Upper lobe of left lung (tissue), 6 donors: ENCODE data around the gene BBS9. TPM values are rescaled to one million over a fixed set of nuclear protein-coding genes. Genes with fewer than 3 reads are reported as not detected.
"Not testable (repeated sequence)": the region's sequence is repeated elsewhere in the genome, so short reads cannot be mapped to it uniquely, and the experiment has no call there.

ENCODE experiments used
- ATAC-seq, 2 donors: fragments of 200-7000 bp; cut with Tn5 transposase; one replicate each; pipeline ENCODE4 v1.9.1; 2022; ENCODE audit warnings: mild to moderate bottlenecking in 2 of 2, moderate library complexity in 2 of 2; ENCODE audit not compliant: low FRiP score in 2 of 2
- DNase-seq, 2 donors: peaks; one replicate each; pipeline ENCODE4 v3.0.0-alpha.2; 2019 to 2020
- H3K27ac ChIP-seq, 4 donors: fragments of 200-600 bp; sonication (generic); one replicate each; pipeline ENCODE4 v1.5.1; 2016 to 2019
- H3K27me3 ChIP-seq, 4 donors: fragments of 200-600 bp; sonication (generic); one replicate each; pipeline ENCODE4 v1.5.1; 2017 to 2019
- H3K36me3 ChIP-seq, 4 donors: fragments of 200-600 bp; sonication (generic); one replicate each; pipeline ENCODE4 v1.5.1; 2016 to 2019
- H3K4me1 ChIP-seq, 4 donors: fragments of 200-600 bp; sonication (generic); one replicate each; pipeline ENCODE4 v1.5.1; 2018 to 2019
- H3K4me3 ChIP-seq, 4 donors: fragments of 200-600 bp; sonication (generic); one replicate each; pipeline ENCODE4 v1.5.1; 2017 to 2019; ENCODE audit warnings: mild to moderate bottlenecking in 2 of 4, moderate library complexity in 1 of 4
- H3K9me3 ChIP-seq, 4 donors: fragments of 200-600 bp; sonication (generic); one replicate each; pipeline ENCODE4 v1.5.1; 2018 to 2019
- EP300 ChIP-seq, 4 donors: sonication (generic); formaldehyde crosslinking; IDR thresholded peaks; one replicate each; pipeline ENCODE4 v1.5.1; 2017; ENCODE audit warnings: antibody characterized with exemption in 4 of 4, control low read depth in 2 of 4
- POLR2A ChIP-seq, 4 donors: fragments of 450-650 bp; IDR thresholded peaks; one replicate each; pipeline ENCODE4 v1.5.1; 2016 to 2017; ENCODE audit warnings: antibody characterized with exemption in 4 of 4, mild to moderate bottlenecking in 2 of 4
- POLR2AphosphoS5 ChIP-seq, 2 donors: sonication (generic); formaldehyde crosslinking; IDR thresholded peaks; one replicate each; pipeline ENCODE4 v1.5.1; 2017; ENCODE audit warnings: antibody characterized with exemption in 2 of 2
- WGBS, 2 donors: methylation state at CpG; one replicate each; pipeline ENCODE4 v1.1.5; 2017 to 2018; 5-methylcytosine and 5-hydroxymethylcytosine counted together
- total RNA-seq, 6 donors: library from RNA; depleted of rRNA in 4 of 6; stranded (reverse); fragments of >200 nt in 4 of 6; gene quantifications; one replicate each; pipeline versions ENCODE4 v1.1.0 to v1.2.1, GENCODE V29; 2016 to 2021
- TF ChIP-seq, protein P1 (sequence below), 6 experiments: fragments of 450-650 bp in 4 of 6; fragments of 200-600 bp in 2 of 6; sonication (generic) in 2 of 6; IDR thresholded peaks; one replicate each; pipeline ENCODE4 v1.5.1; 2016 to 2019; ENCODE audit warnings: antibody characterized with exemption in 6 of 6
- donor health status: DM: no; HTN: no; CAD: no; lungs with moderate emphysema.
- donor health status: DM: no; HTN: yes; CAD: no; lungs with severe emphysema.

BBS9 gene
- total RNA-seq, 6 donors from 2014 or later, result 14.5 to 72.3 (median 20.6) TPM

DNA sequence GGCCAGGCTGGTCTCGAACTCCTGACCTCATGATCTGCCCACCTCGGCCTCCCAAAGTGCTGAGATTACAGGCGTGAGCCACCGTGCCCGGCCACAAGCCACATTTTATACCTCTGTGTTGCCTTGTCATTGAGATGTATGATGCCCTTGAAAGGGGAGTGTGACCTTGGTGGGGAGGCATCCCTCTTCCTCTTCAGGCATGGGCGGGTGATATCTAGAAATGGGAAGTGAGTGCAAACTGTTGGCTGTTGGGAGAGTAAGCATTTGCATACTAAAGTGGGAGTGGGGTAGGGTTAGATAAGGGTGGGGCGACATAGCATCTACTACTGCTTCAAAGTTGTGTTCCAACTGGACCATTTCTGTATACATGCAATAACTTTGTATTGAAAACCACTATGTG is 40.2 kb upstream of the BBS9 start:
- no peaks in the 10 kb centered on the region for H3K9me3 ChIP-seq
- peaks cover 3 to 11% (median 8%) of the 10 kb centered on the region in 4 donors for H3K36me3 ChIP-seq
- no peak overlapping the region for H3K4me3 ChIP-seq
- no peak overlapping the region for H3K27ac ChIP-seq
- ATAC-seq (no peak), DNase-seq (no peak)
- TF ChIP-seq POLR2A (IDR thresholded peaks at IDR 0.05) (no peak), EP300 (IDR thresholded peaks at IDR 0.05) (no peak), POLR2AphosphoS5 (IDR thresholded peaks at IDR 0.05) (no peak)
- TF ChIP-seq, protein P1, sequence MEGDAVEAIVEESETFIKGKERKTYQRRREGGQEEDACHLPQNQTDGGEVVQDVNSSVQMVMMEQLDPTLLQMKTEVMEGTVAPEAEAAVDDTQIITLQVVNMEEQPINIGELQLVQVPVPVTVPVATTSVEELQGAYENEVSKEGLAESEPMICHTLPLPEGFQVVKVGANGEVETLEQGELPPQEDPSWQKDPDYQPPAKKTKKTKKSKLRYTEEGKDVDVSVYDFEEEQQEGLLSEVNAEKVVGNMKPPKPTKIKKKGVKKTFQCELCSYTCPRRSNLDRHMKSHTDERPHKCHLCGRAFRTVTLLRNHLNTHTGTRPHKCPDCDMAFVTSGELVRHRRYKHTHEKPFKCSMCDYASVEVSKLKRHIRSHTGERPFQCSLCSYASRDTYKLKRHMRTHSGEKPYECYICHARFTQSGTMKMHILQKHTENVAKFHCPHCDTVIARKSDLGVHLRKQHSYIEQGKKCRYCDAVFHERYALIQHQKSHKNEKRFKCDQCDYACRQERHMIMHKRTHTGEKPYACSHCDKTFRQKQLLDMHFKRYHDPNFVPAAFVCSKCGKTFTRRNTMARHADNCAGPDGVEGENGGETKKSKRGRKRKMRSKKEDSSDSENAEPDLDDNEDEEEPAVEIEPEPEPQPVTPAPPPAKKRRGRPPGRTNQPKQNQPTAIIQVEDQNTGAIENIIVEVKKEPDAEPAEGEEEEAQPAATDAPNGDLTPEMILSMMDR (IDR thresholded peaks at IDR 0.05), result no peak
- H3K27me3 ChIP-seq, result no peaks in the 10 kb centered on the region
- WGBS, 2 donors, result 93 to 97% methylated on average over 6 to 7 of the region's 7 CpGs
- H3K4me1 ChIP-seq, result no peaks in the 10 kb centered on the region

DNA sequence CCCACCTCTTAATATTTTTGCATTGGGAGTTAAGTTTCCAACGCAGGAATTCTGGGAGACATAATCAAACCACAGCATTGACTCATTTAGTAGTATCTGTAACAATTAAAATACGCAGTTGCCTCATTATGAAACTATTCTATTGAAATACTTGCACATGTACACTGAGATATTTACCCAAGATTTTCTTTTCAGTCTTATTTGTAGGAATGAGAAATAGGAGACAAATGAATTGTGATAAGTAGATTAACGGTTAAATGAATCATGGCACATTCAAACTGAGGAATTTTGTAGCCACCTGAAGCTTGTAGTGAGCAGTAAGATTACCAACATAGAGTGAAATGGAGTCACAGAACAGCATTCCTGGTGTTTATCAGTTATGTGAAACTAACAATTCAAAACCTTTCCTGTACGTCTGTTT is 38.2 kb upstream of the BBS9 start:
- WGBS, 2 donors, result 76 to 85% methylated on average over 4 of the region's 4 CpGs
- Histone ChIP-seq H3K4me1 (no peaks in the 10 kb centered on the region), H3K9me3 (no peaks in the 10 kb centered on the region), H3K36me3 (peaks cover 11 to 29% (median 18%) of the 10 kb centered on the region in 4 donors), H3K27me3 (no peaks in the 10 kb centered on the region), H3K4me3 (no peak overlapping the region), H3K27ac (no peak overlapping the region)
- no peak for DNase-seq
- TF ChIP-seq POLR2A (IDR thresholded peaks at IDR 0.05) (no peak), EP300 (IDR thresholded peaks at IDR 0.05) (no peak), POLR2AphosphoS5 (IDR thresholded peaks at IDR 0.05) (no peak)
- TF ChIP-seq, protein P1 (IDR thresholded peaks at IDR 0.05), result no peak
- ATAC-seq, result peak in 1 of 2 donors; percentile 10

GRCh38 chr7:33091641-33092191 is 37.6 kb upstream of the BBS9 start:
- 76 to 84% methylated on average over 5 of the region's 5 CpGs for WGBS, 2 donors
- Histone ChIP-seq H3K4me3 (no peak overlapping the region), H3K9me3 (no peaks in the 10 kb centered on the region), H3K36me3 (peaks cover 17 to 35% (median 24%) of the 10 kb centered on the region in 4 donors), H3K27me3 (no peaks in the 10 kb centered on the region), H3K4me1 (no peaks in the 10 kb centered on the region), H3K27ac (no peak overlapping the region)
- ATAC-seq, result no peak
- DNase-seq, result no peak
- TF ChIP-seq POLR2A (IDR thresholded peaks at IDR 0.05) (no peak), EP300 (IDR thresholded peaks at IDR 0.05) (no peak), POLR2AphosphoS5 (IDR thresholded peaks at IDR 0.05) (no peak)
- TF ChIP-seq, protein P1 (IDR thresholded peaks at IDR 0.05), result no peak

GRCh38 chr7:33093266-33093665 is 36.1 kb upstream of the BBS9 start:
- Histone ChIP-seq H3K36me3 (peaks cover 18 to 50% (median 36%) of the 10 kb centered on the region in 4 donors), H3K27me3 (no peaks in the 10 kb centered on the region), H3K4me1 (no peaks in the 10 kb centered on the region), H3K27ac (no peak overlapping the region), H3K4me3 (no peak overlapping the region), H3K9me3 (no peaks in the 10 kb centered on the region)
- WGBS, 2 donors, result 87 to 92% methylated on average over 4 of the region's 4 CpGs
- no peak for TF ChIP-seq POLR2AphosphoS5 (IDR thresholded peaks at IDR 0.05)
- TF ChIP-seq, protein P1 (IDR thresholded peaks at IDR 0.05), result no peak
- TF ChIP-seq EP300 (IDR thresholded peaks at IDR 0.05), result no peak
- no peak for TF ChIP-seq POLR2A (IDR thresholded peaks at IDR 0.05)
- ATAC-seq, result no peak
- DNase-seq, result no peak

DNA sequence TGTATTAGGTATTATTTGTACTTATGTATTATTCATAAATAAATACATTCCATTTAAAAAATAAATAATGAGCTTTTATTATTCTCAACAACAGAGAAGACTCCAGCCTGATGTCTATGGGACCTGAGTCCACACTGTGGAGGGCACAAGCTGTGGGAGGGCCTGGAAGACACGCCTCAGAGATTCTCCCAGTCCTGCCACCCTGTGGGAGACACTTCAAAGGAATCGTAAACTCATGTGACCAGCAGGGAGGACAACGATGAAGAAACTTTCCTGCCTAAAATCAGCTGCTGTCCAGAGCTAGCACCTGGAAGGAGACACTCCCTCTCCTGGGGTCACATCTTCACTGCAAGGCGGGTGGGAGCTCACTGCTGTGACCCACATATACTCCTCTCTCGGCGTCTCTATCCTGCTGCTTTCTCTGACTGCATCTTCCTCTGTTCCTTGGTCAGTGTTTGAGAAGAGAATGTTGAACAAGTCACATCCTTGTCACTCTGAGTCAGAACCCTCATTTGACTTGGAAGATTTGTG is 34.6 kb upstream of the BBS9 start:
- 87 to 88% methylated on average over 2 to 3 of the region's 6 CpGs for WGBS, 2 donors
- H3K9me3 ChIP-seq, result not testable (repeated sequence)

More for the DNA sequence above, 34.6 kb upstream of the BBS9 start:
- not testable (repeated sequence) for H3K4me1 ChIP-seq, ATAC-seq, H3K27ac ChIP-seq, DNase-seq, H3K4me3 ChIP-seq, H3K27me3 ChIP-seq
- H3K36me3 ChIP-seq, result peaks cover 24 to 65% (median 44%) of the 10 kb centered on the region in 4 donors
